GM21381 (cell line): Measurements from ENCODE around the gene RPS3.
"Not testable (repeated sequence)": the region's sequence is repeated elsewhere in the genome, so short reads cannot be mapped to it uniquely, and the experiment has no call there.

Source experiments
- ATAC-seq: cut with Tn5 transposase; IDR thresholded peaks from one replicate; pipeline ENCODE4 v1.9.1; 2021; ENCODE audit warnings: mild to moderate bottlenecking, moderate library complexity; ENCODE audit not compliant: unreplicated experiment

Gene RPS3

GRCh38 chr11:75378776-75379175 lies 20.5 kb upstream of the RPS3 start:
- ATAC-seq = not testable (repeated sequence)

DNA sequence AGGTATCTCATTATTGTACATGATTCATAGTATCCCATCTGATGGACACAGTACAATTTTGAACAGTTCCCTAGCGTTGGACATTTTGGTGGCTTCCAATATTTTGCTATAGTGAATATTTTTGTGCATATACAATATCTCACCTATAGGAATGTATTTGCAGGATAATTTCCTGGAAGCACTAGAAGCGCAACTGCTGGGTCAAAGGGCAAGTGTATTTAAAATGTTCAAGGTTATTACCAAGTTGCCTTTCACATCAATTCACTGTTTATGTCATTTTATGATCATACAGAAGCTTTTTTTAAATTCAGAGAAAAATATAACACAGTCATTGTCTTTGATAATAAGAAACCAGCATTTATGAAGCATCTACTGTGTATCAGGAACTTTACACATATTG lies 19.1 kb upstream of the RPS3 start:
- no peak for ATAC-seq

DNA sequence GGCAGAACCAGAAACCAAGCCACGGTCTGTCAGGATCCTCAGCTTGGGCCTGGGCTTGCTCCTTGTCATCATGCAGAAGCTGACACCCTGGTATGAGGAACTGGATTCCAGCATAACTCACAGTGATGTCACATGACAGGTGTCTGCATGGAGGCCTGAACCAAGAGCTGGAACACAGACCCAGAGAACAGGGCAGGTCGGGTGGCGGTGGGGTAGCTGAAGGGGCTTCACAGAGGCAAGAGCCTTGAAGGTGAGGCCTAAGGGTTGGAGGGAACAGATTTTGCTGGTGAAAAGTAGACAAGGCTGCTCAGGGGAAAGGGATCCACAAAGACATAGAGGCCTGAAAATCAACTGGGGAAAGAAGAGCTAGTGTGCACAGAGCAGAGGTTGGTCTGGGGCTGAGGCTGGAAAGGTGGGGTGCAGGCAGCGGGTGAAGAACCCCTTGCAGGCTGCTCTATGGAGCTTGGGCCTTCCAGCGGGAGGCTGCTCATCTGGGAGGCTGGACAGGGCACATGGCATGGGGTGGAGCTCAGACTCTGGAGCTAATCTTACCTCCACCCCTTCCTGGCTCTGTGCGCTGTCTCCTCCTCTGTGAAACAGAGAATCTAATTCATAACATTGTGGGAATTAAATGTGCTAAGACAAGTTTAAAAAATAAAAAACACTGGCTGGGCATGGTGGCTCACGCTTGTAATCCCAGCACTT lies 18.4 kb upstream of the RPS3 start:
- ATAC-seq = no peak

GRCh38 chr11:75383246-75383645 lies 16.1 kb upstream of the RPS3 start:
- ATAC-seq = no peak

GRCh38 chr11:75384438-75385080 lies 14.8 kb upstream of the RPS3 start:
- ATAC-seq = no peak

DNA sequence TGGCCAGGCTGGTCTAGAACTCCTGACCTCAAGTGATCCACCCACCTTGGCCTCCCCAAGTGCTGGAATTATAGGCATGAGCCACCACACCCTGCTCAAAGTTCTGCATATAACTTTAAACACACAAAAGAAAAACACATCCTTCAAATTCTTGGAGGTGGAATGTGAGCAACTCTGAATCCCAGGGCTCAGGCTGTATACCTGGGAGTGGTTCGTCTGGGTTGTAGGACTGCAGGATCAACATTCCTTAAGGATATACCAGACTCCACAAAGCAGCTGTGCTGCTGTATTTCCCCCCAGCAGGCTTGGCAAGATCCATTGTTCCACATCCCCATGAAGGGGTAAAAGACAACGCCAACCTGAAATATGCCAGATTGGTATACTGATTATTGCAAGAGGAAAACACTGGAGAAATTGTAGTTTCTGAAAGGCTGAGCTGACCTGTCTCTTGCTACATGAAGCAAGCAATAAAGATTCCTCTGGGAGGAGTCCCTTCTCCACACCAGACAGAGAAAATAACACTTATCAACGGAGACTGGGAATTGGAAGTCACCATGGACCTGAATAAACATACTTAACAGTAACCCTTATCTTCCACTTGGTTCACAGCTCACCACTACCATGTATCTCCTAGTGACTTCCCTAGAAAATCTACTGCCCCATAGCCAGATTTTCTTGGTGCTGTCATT lies 12.2 kb upstream of the RPS3 start:
- no peak for ATAC-seq

GRCh38 chr11:75387736-75388294 lies 11.5 kb upstream of the RPS3 start:
- no peak for ATAC-seq

DNA sequence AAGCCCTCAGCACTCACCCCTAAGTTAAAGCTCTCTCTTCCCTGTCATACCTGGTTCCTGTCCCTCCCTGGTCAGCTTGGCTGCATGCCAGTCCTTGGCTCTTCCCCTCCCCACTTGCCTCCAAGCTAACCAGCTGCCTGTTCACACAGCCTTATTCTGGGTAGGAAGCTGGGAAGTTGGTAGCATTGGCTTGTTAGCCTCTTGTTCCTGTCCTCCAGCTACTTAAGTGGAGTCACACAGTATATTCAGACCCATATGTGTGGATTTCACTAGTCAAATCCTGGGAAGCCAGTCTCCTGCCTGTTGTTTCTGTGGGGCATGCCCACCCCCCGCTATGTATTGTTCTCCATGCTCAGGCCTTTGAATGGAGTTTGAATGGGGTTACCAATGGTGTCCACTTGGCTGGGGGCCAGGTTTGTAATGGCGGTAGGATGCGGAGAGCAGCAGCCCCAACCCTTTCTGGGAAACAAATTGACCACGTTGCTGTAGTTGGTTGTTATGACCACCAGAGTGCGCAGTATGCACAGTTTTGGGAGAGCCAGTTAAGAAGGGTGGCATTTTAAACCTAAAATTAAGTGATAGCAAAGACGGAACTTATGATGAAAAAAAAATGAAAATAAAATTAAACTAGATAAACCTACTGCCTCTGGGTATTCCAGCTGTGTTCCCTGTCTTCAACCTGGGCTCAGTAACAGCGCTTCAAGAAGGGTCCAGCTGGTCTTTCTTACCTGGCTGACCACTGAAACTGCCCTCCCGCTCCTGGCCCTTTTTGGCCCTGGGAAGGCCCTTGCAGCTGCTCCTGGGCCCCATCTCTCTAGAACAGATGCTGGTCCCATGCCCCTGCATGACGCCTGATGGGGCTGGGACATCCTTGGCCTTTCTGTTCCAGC lies 10.7 kb upstream of the RPS3 start:
- ATAC-seq = no peak

DNA sequence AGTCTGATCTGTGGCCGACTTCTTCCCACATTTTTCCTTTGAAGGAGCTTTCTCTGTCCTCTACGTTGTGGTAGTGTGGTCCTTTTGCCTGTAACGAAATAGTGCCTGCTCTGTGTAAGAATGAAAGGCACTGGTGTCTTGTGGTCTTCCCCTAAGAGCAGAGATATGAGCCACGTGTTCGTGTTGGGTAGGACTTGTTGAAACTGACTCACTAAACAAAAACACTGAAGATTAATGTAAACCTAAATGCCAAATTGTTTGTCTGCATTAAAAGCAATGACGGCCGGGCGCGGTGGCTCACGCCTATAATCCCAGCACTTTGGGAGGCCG lies 10.1 kb upstream of the RPS3 start:
- no peak for ATAC-seq

DNA sequence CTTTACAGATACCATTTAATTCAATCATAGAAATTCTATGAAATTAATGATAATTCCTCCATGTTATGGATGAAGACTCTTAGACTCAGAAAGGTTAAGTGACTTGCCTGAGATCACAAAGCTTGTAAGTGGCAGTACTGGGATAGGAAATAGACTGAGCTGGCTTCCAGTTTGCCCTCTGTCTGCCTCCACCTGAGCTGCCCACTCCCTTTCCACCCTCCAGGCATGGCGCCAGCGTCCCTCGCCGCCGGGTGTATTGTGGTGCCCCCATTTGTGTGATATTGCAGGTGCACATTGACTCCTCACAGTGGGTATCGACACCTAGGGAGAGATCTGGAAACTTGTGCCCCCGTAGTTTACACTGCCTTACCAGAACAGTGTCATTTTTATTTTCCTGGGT lies 9.4 kb upstream of the RPS3 start:
- no peak for ATAC-seq

GRCh38 chr11:75394085-75394840 lies 5.1 kb upstream of the RPS3 start:
- ATAC-seq = no peak

DNA sequence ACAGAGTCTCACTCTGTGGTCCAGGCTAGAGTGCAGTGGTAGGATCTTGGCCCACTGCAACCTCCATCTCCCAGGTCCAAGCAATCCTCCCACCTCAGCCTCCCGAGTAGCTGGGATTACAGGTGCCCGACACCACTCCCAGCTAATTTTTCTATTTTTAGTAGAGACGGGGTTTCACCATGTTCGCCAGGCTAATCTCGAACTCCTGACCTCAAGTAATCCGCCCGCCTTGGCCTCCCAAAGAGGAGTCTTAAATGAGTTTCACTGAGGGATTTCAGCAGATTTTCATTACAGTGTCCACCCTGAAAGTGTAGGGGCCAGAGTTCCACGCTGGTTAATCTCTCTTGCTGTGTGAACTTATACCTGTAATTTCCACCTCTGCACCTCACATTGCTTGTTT lies 412 bp upstream of the RPS3 start:
- ATAC-seq = no peak

DNA sequence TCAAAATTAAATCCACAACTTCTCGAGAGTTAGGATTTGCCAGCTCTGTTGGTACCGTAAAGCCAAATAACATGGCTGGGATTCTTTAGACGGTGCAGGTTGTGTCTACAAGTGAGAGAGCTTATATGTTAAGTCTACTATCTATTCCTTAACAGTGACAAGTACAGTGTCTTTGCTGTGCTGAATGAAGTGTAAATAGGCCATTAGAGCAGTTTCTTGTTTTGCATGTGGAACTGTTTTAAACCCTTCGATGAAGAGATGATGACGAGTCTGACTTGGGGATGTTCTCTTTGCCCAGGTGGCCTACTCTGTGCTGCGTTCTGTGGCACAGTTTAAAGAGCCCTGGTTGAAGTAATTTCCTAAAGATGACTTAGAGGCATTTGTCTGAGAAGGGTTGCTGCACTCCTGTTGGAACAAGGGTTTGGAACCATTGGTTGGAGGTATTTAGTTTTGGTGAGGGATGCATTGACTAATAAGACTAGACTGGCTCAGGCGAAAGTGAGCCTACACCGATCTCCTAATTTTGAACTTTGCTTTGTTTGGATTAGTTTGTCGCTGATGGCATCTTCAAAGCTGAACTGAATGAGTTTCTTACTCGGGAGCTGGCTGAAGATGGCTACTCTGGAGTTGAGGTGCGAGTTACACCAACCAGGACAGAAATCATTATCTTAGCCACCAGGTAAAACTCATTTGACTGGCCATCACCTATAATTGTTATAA lies 988 bp downstream of the RPS3 start:
- no peak for ATAC-seq

DNA sequence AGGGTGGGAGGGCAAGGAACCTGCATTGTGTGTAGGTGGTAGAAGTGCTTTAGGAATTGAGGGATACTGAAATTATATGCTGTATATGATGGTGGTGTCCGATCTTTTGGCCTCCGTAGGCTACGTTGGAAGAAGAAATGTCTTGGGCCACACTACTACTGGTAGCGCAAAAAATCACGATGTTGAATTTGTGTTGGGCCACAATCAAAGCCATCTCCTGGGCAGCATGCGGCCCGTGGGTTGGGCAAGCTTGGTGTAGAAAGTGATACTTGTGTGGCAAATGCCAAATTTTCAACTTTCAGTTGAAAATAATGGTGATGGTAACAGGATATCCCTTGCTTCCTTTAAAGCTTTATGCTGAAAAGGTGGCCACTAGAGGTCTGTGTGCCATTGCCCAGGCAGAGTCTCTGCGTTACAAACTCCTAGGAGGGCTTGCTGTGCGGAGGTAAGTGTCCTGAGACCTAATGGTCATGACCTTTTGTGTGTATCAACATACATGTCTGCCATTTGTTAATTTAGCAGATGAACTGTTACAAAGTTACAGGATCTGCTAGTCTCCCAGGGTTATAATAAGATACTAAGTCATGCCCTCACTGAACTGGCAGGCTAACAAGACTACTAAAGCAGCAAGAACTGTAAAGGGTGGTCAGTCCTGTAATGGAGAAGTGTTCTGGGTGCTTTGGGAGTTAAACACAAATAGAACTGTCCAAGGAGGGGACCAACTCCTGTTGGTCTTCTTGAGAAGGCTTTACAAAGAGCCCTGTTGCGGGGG lies 2.9 kb downstream of the RPS3 start:
- no peak for ATAC-seq

DNA sequence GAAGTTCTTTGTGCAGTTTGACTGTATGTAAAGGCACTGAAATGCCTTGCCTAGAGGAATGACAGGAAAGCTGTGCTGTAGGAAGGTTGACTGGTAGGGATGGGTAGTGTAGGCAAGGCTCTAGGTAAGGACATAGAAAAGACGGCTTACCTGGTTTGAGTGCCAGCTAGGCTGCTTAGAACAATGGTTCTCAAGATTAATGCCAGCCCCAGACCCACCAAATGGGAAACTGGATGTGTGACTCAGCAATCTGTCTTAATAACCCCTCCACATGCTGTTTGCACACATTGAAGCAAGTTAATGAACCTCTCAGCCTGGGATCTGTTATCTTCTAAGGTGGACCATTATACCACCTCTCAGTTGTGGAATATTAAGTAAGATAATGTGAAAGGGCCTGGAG lies 3.7 kb downstream of the RPS3 start:
- ATAC-seq = no peak

- no peak for ATAC-seq
Measured at GRCh38 chr11:75403983-75404658, 4.8 kb downstream of the RPS3 start.

- no peak for ATAC-seq
Measured at GRCh38 chr11:75406338-75406777, 7.0 kb downstream of the RPS3 start.

DNA sequence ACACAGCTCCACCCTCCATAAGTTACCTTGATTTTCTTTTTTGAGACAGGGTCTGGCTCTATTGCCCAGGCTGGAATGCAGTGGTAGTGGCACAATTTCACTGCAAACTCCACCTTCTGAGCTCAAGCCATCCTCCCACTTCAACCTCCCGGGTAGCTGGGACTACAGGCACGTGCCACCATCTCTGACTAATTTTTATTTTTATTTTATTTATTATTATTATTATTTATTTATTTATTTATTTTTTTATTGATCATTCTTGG lies 9.6 kb downstream of the RPS3 start:
- no peak for ATAC-seq

- ATAC-seq = not testable (repeated sequence)
Measured at GRCh38 chr11:75409971-75410370, 10.7 kb downstream of the RPS3 start.
